DMS53 (cell line): Measurements from ENCODE around the gene SPTLC1.
"Not testable (repeated sequence)": the region's sequence is repeated elsewhere in the genome, so short reads cannot be mapped to it uniquely, and the experiment has no call there.

Experiments used
- DNase-seq: peaks from one replicate; lab custom pipeline; 2025; lab: John Stamatoyannopoulos, UW

SPTLC1 gene

DNA sequence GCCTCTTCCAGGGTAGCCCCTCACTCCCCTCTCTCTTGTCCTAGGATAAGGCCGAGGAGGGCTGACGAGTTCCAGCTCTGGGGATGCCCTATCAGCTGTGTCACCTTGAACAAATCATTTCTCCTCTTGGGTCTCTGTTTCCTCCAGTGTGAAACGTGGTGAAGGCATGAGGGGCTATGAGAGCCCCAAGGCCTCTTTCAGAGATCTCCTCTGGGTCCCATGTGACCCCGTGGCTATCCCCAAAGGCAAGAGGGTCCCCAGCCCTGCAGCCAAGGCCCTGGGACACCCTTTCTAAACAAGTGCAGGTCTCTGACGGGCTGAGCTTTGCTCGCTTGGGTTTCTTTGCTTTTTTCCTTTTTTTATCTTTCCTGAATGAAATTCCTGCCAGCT is 25.5 kb upstream of the SPTLC1 start:
- peak; percentile 44 for DNase-seq

DNA sequence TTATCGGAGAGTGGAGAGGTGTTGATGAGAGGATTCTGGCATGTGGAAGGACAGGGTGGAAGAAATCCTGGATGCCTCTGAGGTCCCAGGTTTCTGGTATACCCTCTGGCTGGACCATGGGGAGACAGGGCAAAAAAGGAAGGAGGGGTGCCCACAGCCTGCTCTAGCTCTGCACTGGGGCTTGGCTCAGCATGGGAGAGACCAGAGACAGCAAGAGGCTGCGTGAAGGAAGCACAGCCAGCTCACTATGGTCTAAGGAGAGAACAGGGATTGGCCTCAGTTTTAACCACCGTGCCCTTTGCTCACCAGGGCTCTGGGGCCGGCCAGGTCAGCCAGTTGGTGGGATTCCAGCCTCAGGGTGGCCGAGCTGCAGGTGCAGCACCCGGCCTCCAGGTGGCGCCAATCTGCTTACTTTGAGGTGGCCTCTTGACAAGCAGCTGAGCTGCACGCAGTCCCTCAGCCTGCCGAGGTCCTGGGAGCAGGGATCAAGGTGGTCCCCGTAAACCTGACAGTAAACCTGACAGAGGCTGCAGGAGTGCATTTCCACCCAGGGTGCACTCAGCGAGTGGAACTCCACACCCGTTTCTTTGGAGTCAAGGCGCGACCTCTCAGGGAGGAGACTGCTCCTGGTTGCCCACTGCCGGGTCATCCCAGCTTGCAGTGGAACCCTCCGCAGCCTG is 25.0 kb upstream of the SPTLC1 start:
- peak; percentile 78 for DNase-seq

DNA sequence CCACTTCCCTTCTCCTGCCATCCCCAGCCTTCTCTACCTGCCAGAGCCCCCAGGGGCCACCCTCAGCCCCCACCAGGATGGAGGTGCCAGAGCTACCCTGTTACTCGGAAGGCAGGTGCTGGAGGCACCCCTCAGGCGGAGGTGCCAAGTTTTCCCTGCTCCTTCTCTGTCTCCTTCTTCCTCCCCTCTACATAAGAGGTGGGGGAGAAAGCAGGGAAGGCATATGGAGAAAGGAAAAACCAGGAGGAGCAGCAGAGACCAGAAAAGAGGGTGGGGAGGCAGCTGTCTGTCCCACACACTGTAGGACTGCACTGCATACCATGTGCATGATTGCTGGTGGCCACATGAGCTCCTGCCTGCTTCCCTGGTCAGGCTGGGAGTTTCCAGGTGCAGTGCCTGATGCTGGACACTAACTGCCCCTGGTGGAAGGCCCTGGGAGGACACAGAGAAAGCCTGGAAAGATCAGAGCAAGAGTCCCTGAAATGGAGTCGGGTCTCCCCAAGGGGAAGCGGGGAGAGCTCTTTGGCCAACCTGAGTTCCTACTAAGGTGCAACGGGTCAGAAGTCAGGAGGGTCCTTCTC is 23.8 kb upstream of the SPTLC1 start:
- DNase-seq, result peak; percentile 54

DNA sequence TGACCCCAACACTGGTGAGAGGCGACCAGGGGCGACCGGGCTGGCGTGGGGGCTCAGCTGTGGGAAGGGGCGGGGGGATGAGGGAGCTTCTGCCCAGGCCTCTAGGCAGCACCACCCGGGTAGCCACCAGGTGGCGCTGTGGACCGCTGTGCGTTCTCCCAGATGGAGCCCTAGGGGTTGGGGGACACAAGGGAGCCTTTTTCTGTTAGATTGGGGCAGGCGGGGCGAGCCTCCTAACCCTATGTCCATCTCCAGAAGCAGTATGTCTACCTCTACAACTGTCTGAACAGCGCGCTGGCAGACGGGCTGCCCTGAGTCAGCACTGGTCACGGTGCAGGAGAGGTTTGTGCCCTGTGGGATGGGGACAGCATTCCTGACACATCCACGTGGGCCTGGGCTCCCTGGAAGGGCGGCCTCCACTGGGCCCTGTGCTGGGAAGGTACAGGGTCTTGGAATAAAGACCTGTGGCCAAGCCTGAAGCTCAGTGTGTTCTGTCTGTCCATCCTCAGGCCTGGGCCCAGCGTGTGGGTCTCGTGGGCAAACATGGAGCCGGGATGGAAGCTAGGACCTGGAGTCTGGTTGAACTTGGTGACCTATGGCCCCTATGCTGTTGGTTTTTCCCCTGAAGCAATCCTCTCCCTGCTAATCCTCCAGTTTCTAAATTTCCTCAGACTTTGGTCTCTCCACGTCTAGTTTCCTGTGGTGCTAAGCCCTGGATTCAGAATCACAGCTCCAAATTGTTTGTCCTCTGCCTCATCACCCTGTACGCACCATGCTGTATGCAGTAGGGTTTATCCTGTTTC is 23.1 kb upstream of the SPTLC1 start:
- peak; percentile 68 for DNase-seq

DNA sequence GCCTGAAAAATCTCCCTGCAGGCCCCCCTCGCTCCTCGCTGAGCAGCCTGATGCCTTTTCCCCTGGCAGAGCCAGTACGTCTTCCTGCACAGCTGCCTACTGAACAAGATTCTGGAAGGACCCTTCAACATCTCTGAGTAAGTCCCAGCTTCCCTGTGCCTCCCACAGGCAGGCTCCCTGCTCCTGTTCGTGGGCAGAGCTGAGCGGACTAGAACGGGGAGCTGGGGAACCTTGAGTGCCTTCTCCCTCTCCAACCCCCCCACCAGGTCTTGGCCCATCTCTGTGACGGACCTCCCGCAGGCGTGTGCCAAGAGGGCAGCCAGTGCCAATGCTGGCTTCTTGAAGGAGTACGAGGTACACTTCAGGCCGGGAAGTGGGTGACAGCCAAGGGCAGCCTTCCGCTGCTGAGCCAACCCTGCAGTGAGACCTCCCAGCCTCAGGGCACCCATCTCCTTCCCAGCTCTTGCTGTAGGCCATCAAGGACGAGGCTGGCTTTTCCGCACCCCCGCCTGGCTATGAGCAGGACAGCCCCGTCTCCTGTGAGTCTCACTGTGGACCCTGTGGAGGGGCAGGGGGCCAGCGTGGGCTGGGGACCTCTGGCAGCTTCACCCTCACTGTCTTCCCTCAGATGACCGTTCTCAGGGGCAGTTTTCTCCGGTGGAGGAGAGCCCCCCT is 21.1 kb upstream of the SPTLC1 start:
- no peak for DNase-seq

DNA sequence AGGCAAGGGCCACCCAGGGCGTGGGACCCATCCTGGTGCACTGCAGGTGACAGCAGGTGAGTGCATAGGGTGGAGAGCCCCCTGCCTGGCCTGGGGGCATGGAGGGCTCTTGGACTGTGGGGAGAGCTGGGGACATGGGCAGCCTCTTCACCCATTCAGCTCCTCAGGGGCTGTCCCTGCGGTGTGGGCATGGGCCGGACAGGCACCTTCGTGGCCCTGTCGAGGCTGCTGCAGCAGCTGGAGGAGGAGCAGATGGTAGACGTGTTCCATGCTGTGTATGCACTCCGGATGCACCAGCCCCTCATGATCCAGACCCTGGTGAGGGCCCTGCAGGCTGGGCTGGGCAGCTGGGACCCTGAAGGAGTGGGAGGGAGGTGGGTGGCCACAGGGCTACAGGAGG is 20.4 kb upstream of the SPTLC1 start:
- DNase-seq, result no peak

DNA sequence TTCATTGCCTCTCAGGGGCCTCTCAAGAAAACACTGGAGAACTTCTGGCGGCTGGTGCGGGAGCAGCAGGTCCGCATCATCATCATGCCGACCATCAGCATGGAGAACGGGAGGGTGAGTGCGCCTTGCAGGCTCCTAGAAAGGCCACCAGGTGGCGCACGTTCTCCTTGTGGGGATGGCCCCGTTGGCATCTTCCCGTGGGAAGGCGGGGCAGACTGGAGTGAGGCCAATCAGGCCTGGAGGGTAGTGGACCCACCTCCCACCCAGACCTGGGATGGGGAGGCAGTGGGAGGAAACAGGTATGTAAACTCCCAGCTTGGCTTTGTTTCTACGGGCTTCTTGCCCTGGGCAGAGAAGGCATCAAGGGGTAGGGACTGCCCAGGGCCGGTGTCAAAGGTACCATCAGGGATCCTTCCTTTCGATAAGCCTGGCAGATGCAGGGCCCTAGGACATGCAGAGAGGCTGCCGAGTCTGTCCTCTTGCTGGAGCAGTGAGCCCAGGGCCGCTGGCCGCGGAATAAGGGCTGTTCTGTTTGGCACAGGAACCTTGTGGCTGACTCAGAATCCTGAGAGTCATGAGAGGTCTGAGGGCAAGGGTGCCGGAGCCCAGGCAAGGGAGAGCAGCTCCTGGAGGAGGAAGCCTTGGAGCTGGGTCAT is 18.9 kb upstream of the SPTLC1 start:
- peak; percentile 91 for DNase-seq

DNA sequence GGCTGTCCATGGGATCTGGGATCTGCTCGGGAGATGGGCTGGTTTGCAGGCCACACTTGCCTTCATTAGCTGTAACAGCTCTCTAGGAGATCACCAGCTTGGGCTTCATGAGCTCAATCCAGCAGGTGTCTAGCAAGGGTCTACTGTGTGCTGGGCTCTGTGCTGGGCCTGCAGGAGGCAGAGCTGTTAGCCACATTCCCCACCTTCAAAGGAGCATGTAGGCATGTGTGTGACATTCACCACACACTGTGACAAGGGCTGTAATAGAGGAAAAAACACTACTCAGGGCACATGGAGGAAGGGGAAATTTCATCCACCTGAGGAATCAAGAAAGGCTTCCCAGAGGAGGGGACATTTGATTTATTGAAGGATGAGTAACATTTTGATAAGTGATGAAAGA is 17.7 kb upstream of the SPTLC1 start:
- not testable (repeated sequence) for DNase-seq

DNA sequence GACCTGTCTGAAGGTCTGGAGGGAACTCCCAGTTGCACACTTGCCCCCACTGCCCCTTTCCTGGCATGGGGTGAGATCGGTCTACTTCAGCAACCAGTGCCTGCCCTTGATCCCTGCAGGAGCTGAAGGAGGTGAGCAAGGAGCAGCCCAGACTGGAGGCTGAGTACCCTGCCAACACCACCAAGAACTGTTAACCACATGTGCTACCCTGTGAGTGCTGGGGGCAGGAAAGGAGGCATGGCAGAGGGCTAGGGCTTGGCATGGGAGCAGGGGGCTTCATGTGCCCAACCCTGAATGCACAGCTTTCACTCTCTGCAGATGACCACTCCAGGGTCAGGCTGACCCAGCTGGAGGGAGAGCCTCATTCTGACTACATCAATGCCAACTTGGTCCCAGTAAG is 17.3 kb upstream of the SPTLC1 start:
- DNase-seq, result no peak

DNA sequence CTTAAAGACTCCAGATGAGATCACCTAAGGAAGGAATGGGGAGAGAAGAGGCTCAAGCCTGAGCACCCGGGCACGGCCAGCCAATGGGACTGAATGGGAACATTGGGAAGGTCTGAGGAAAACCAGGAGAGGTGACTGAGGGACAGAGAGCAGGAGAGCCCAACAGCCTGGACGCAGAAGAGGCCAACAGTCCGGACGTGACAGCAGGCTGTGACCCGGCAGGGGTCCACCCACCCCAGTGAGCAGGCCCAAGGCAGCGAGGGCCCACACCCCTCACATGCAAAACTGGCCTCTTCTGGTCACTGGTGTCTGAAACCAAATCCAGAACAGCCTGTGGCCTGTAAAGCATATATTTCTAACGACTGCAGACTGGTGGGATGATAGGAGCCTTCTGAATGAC is 7.6 kb upstream of the SPTLC1 start:
- no peak for DNase-seq

DNA sequence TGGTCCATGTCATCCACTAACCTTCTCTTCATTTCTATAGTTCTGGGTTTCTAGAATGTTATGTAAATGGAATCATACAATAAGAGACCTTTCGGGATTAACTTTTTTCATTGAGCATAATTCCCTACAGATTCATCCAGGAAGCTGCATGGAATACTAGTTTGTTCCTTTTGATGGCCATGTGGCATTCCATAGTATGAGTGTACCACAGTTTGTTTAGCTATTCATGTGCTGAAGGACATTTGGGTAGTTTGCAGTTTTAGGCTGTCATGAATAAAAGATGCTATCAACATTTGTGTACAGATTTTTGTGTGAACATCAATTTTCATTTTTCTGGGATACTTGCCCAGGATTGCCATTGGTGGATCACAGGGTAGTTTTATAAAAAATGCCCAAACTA is 6.8 kb upstream of the SPTLC1 start:
- no peak for DNase-seq

DNA sequence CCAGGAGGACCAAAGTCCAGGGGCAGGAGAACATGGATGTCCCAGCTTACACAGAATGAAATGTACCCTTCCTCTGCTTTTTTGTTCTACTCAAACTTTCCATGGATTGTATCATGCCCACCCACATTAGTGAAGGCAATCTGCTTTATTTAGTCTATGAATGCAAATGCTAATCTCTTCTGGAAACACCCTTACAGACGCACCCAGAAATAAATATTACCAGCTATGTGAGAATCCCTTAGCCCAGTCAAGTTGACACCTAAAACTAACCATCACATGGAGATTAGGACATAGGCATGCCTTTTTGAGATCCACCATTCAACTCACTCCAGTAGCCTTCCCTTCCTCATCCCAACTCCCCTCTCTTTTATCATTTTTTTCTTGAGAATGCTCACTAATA is 6.1 kb upstream of the SPTLC1 start:
- DNase-seq, result no peak

DNA sequence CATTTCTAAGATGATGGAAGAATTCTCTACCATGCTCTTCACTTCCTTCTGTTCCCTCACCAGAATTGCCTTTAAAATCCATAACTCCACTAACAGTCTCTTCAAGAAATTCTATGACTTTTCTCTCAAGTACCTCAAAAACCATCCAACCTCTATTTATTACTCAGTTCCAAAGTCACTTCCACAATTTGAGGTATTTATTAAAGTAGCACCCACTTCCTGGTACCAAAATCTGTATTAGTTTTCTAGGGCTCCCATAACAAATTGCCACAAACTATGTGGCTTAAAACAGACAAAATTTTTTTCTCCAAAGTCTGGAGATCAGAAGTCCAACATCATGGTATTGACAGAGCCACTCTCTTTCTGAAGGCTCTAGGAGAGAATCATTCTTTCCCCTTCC is 4.9 kb upstream of the SPTLC1 start:
- DNase-seq, result no peak

DNA sequence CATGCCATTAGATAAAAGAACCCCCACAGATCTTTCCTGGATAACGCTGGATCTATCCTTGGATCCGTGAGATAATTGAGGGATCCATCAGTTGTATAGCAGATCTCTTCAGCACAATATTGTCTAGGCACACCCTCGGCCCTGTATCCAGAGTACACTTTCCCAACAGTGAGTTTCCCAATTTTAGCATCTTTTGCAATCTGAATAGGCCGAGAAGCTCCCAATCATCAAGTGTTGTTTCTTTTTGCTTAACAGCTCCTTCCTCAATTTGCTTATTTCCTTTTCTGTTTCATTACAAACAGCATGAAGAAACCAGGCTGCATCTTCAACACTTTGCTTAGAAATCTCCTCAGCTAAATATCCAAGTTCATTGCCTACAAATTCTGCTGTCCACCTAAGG is 4.4 kb upstream of the SPTLC1 start:
- DNase-seq, result no peak

DNA sequence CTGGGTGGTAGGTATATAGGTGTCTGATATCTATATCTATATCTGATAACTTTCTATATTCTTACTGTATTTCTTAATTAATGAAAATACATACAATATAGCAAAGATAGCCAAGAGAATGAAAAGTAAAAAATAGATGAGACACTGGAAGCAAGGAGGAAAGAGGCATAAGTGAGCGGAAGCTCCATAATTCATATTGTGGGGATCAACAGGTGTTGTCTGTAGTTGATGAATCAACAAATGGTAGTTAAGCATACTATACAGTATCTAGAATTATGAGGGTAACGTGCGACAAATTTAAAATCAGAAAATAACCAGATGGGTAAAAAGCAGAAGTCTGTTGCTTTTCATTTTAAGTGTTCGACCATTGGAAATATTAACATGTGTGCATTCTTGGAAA is 7.1 kb downstream of the SPTLC1 start:
- DNase-seq, result no peak

DNA sequence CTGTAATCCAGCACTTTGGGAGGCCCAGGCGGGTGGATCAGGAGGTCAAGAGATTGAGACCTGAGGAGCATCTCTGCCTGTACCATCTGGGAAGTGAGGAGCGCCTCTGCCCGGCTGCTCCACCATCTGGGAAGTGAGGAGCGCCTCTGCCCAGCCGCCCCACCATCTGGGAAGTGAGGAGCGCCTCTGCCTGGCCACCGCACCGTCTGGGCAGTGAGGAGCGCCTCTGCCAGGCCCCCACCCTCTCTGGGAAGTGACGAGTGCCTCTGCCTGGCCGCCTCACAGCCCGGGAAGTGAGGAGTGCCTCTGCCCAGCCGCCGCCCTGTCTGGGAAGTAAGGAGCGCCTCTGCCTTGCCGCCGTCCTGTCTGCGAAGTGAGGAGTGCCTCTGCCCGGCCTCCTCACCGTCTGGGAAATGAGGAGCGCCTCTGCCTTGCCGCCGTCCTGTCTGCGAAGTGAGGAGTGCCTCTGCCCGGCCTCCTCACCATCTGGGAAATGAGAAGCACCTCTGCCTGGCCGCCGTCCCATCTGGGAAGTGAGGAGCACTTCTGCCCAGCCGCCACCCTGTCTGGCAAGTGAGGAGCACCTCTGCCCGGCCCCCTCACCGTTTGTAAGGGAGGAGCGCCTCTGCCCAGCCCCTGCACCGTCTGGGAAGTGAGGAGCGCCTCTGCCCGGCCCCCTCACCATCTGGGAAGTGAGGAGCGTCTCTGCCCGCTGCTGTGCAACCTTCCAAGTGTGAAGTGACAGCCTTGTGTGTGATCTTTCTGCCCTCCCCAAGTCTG is 9.6 kb downstream of the SPTLC1 start:
- not testable (repeated sequence) for DNase-seq

DNA sequence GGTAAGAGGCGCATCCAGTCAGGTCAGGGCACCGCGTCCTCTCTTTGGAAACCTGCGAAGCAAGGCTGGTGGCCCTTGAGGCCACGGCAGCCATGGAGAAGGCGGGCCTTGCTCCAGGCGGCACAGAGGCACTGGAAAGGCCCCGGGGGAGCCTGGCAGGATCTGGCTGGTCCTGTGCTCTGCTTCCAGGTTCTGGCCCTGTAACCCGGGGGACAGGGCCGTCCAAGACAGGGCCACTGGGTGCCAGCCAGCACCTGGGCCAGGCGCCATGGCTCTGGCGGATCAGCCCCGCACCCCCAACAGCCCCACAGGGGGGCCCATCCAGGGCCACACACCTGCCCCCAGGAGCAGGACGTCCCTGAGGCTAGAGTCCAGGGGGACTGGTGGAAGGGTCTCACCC is 11.6 kb downstream of the SPTLC1 start:
- DNase-seq, result not testable (repeated sequence)

DNA sequence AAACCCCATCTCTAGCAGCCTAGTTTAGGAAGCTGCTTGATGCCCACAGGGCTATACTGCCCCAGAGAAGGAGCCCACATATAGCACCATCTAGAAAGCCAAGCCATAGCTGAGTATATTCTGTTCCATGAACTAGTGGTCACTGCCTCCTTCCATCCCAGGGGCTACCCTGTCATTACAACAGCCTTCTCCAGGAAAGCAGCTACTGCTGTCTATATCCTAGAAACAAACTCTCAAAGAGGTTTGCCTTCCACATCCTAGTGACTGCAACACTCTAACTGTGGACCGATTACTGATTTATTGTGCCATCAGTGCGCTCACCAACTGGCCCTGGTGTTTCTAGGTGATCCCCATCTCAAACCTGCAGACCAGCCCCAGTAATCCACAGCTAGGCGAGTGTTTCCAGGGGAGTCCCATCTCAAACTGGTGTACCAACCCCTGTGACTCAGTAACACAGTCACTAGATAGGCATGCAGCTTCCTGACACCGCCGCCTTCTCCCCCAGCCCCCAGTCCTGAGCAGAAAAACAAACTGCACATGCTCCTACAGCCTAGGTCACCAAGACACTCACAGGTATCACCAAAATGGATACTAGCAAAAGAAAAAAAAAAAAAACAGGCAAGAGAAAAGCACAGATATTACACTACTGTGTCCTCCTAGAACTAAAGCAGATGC is 14.8 kb downstream of the SPTLC1 start:
- DNase-seq, result no peak

DNA sequence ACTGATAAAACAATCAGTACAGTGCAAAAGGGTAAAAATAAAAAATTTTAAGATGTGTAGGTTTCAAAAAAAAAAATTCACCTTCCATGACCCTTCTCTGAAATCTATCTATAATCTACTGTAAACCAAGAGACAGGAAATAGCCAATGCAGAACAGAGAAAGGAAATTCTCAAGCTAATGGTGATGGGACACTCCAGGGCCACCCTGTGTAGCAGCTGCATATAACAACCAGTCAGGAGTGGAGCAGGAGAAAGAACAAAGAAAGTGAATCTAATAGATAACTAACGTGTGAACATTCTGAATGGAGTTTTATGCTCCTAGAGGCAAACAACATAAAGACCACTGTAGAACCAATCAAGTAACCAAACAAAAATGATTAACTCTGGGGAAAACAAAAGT is 16.6 kb downstream of the SPTLC1 start:
- DNase-seq, result no peak

DNA sequence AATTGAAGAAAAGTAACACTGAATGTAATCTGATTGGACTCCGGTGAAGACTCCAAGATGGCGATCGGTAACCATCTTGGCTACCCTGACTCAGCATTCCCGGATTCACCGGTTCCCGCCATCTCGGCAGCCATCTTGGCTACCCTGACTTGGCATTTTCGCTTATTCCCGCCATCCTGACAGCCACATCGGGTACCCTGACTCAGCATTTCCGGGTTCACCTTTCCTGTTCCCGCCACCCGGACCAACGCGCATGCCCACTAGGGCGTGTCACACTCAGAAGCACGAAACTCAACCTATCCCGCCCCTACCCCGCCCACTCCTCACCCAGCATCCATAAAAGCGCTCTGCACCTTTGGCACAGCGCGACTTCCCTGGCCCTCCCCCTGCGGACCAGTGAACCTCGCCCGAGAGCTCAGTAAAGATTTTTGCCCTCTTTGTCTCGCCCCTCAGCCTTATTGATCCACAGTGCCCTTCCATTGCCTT is 17.2 kb downstream of the SPTLC1 start:
- no peak for DNase-seq

DNA sequence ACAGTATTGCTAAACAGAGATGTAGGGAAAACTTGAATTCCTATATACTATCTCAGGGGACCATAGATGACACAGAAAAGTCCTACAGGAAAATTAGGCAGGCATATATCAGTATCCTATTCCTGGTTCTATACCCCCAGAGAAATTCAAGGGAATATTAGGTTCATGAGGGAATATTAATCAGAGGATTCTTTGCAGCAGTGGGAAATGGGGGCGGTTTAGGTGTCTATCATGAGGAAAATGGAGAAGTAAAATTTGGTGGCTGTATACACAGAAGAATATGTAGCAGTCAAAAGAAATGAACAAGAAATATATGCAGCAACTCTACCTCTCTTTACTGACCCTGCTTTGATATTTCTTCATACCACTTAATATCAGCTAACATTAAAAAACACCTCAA is 20.0 kb downstream of the SPTLC1 start:
- no peak for DNase-seq
